T-cell (primary cell): ENCODE data around the gene CSNK2B. TPM values are rescaled to one million over a fixed set of nuclear protein-coding genes. Genes with fewer than 3 reads are reported as not detected.

Source experiments
- ATAC-seq, 4 experiments: fragments of 200-7000 bp in 3 of 4; fragments of 150-1000 bp in 1 of 4; cut with Tn5 transposase; replicated peaks in 1 of 4; 1 replicate in 3 of 4; 2 replicates in 1 of 4; pipeline ENCODE4 v1.10.0; 2021; ENCODE audit warnings: moderate library complexity in 3 of 4, mild to moderate bottlenecking in 2 of 4, moderate number of reproducible peaks in 1 of 4
- CTCF ChIA-PET, 2 donors: fragments of 300-600 bp; sonication (Branson Sonifier 250); formaldehyde crosslinking; loops; one replicate each; lab custom pipeline; 2022; ENCODE audit warnings: antibody characterized with exemption in 2 of 2; lab: Charles Lee
- POLR2A ChIA-PET, 2 donors: fragments of 300-600 bp; sonication (Branson Sonifier 250); formaldehyde crosslinking; loops; one replicate each; lab custom pipeline; 2022; ENCODE audit warnings: antibody characterized with exemption in 2 of 2; lab: Charles Lee
- DNase-seq, 35 experiments: peaks; one replicate each; pipeline versions ENCODE4 v3.0.0 to v3.0.0-alpha.2; 2013 to 2023
- H3K27ac ChIP-seq: one replicate; pipeline ENCODE4 v1.5.1; 2013; ENCODE audit warnings: low read length
- H3K27me3 ChIP-seq, 2 experiments: replicated peaks in 1 of 2; 1 replicate in 1 of 2; 2 replicates in 1 of 2; pipeline versions ENCODE4 v1.6.1 to v1.7.0; 2013; ENCODE audit warnings: low read length in 1 of 2, mixed read lengths in 1 of 2; ENCODE audit not compliant: control insufficient read depth in 2 of 2, insufficient read depth in 2 of 2; ENCODE audit errors: extremely low read depth in 1 of 2
- H3K36me3 ChIP-seq, 2 donors: 1 replicate in 1 of 2; 2 replicates in 1 of 2; pipeline versions ENCODE4 v1.6.1 to v1.7.0; 2013; ENCODE audit warnings: low read length in 1 of 2; ENCODE audit not compliant: control insufficient read depth in 2 of 2, insufficient read depth in 1 of 2; ENCODE audit errors: extremely low read depth in 1 of 2
- H3K4me1 ChIP-seq, 2 experiments: 1 replicate in 1 of 2; 2 replicates in 1 of 2; pipeline versions ENCODE4 v1.6.1 to v1.7.0; 2013; ENCODE audit warnings: low read length in 2 of 2, mixed read lengths in 1 of 2; ENCODE audit not compliant: insufficient read depth in 2 of 2, control insufficient read depth in 1 of 2; ENCODE audit errors: extremely low read depth in 1 of 2
- H3K4me3 ChIP-seq, 2 donors: 1 replicate in 1 of 2; 2 replicates in 1 of 2; pipeline versions ENCODE4 v1.5.1 to v1.7.0; 2013; ENCODE audit warnings: mild to moderate bottlenecking in 2 of 2, low read length in 1 of 2, moderate library complexity in 1 of 2; ENCODE audit not compliant: control insufficient read depth in 1 of 2; ENCODE audit errors: extremely low read depth in 1 of 2
- H3K9me3 ChIP-seq: 2 replicates; pipeline ENCODE4 v1.7.0; 2013
- H3K27ac Mint-ChIP-seq, 2 donors: one replicate each; pipeline ENCODE4 v1.8.0; 2020 to 2021; ENCODE audit warnings: mild to moderate bottlenecking in 2 of 2, mixed read lengths in 2 of 2
- H3K27me3 Mint-ChIP-seq, 2 donors: one replicate each; pipeline ENCODE4 v1.8.0; 2021 to 2022; ENCODE audit warnings: mixed read lengths in 2 of 2
- H3K36me3 Mint-ChIP-seq: one replicate; pipeline ENCODE4 v1.8.0; 2021; ENCODE audit warnings: mixed read lengths
- H3K4me1 Mint-ChIP-seq, 3 donors: one replicate each; pipeline ENCODE4 v1.8.0; 2020 to 2022; ENCODE audit warnings: mixed read lengths in 3 of 3, mild to moderate bottlenecking in 1 of 3
- H3K4me3 Mint-ChIP-seq, 3 donors: one replicate each; pipeline ENCODE4 v1.8.0; 2020 to 2022; ENCODE audit warnings: mild to moderate bottlenecking in 3 of 3, mixed read lengths in 3 of 3, moderate library complexity in 3 of 3
- H3K9me3 Mint-ChIP-seq, 3 donors: one replicate each; pipeline ENCODE4 v1.8.0; 2020 to 2022; ENCODE audit warnings: mixed read lengths in 3 of 3
- WGBS: methylation state at CpG from one replicate; pipeline ENCODE4 v1.1.5; 2013; ENCODE audit warnings: missing lambda C conversion rate; ENCODE audit not compliant: insufficient coverage; 5-methylcytosine and 5-hydroxymethylcytosine counted together
- total RNA-seq, 35 experiments: library from RNA in 6 of 35; stranded (reverse) in 6 of 35; fragments of 120-200 nt in 1 of 35; gene quantifications; one replicate each; pipeline versions ENCODE4 v1.2.1 to v1.2.4 and lab custom pipeline; 2013 to 2026

The CSNK2B gene
- total RNA-seq, 5 donors from 2014 or later (not counting 1 experiment from before 2014, with no cell fraction given) = 98.4 to 129 (median 126) TPM

- no peak overlapping the region for H3K4me3 ChIP-seq
- no peak for ATAC-seq
- Mint-ChIP-seq H3K27me3 (no peaks in the 10 kb centered on the region), H3K36me3 (peaks cover 29% of the 10 kb centered on the region), H3K4me3 (no peak overlapping the region), H3K4me1 (peaks cover 30 to 40% (median 35%) of the 10 kb centered on the region in 3 donors), H3K9me3 (no peaks in the 10 kb centered on the region), H3K27ac (peak overlapping the region; percentile 66 to 74)
- no peak for DNase-seq
- no peak overlapping the region for H3K27ac ChIP-seq
- POLR2A ChIA-PET = interaction anchor here (0.6 kb wide), 2 partner anchors 183 to 318 kb away, joined by 3 to 5 read pairs; no protein-coding TSS in a partner anchor
- H3K9me3 ChIP-seq = no peaks in the 10 kb centered on the region
- peaks cover 23 to 48% of the 10 kb centered on the region in 2 donors for H3K36me3 ChIP-seq
- no CpG with 5 or more reads among the region's 3 CpGs for WGBS
- CTCF ChIA-PET = interaction anchor here in 1 of 2 donors (0.6 kb wide), 1 partner anchor 261 kb away, joined by 3 read pairs; no protein-coding TSS in a partner anchor
- H3K4me1 ChIP-seq = peaks cover 9 to 23% of the 10 kb centered on the region in 2 experiments
- no peaks in the 10 kb centered on the region for H3K27me3 ChIP-seq
These were observed 31.7 kb downstream of the CSNK2B start for GRCh38 chr6:31697555-31697954.

DNA sequence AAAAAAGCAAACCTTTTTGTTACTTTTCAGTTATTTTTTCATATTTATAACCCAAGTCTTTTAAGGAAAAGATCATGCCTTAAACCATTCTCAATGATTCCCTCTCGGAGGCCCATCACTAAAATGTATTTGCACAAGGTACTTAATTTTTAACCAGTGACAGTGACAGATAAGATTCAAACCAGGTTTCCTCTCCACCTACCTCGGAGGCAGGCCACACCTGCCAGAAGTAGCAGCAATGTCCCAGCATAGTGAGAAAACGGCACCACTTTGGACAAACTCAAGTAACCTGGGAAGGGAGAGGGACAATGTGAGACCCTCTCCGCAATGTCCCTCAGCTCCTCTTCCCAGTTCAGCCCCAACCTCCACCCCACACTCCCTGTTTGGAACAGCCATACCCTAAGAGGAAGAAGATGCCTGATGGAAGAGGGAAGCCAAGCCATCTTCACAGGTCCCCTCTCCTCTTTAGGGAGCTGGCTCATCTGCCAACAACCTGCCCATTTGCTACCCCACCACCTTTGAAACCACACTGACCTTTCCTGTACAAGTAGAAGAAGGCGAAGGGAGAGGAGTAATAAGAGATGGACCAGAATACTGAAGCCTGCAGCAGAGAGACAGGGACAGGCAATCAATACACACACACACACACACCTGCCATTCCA is 35.0 kb downstream of the CSNK2B start:
- Mint-ChIP-seq H3K4me3 (peak overlapping the region; percentile 98 to 99 (median 98)), H3K9me3 (no peaks in the 10 kb centered on the region), H3K4me1 (peaks cover 42 to 47% (median 45%) of the 10 kb centered on the region in 3 donors), H3K27ac (peak overlapping the region; percentile 29 to 79), H3K27me3 (no peaks in the 10 kb centered on the region), H3K36me3 (peaks cover 17% of the 10 kb centered on the region)
- Histone ChIP-seq H3K9me3 (no peaks in the 10 kb centered on the region), H3K27me3 (no peaks in the 10 kb centered on the region), H3K4me3 (no peak overlapping the region), H3K4me1 (peaks cover 13 to 32% of the 10 kb centered on the region in 2 experiments), H3K27ac (no peak overlapping the region), H3K36me3 (peaks cover 12 to 22% of the 10 kb centered on the region in 2 donors)
- DNase-seq = no peak
- no peak for ATAC-seq
- ChIA-PET POLR2A (no interaction called here), CTCF (no interaction called here)
- WGBS = no CpG with 5 or more reads among the region's 5 CpGs

- Mint-ChIP-seq H3K36me3 (peaks cover 17% of the 10 kb centered on the region), H3K4me3 (peak overlapping the region; percentile 98 to 99 (median 98))
- POLR2A ChIA-PET = no interaction called here
These were observed 36.0 kb downstream of the CSNK2B start for GRCh38 chr6:31701666-31702404.

GRCh38 chr6:31702405-31702818 is 36.5 kb downstream of the CSNK2B start:
- peaks cover 0 to 2% of the 10 kb centered on the region in 2 experiments for H3K27me3 ChIP-seq
- ATAC-seq (peak in 3 of 4 experiments; percentile 1 to 3 (median 3)), DNase-seq (peak in 2 of 35 experiments; percentile 9 to 14)
- ChIA-PET CTCF (interaction anchor here in 1 of 2 donors (0.7 to 1.2 kb wide), 2 partner anchors 12 to 37 kb away, joined by 3 read pairs; partner anchors contain the start of gene GPANK1), POLR2A (interaction anchor here in 1 of 2 donors (1.3 kb wide), 1 partner anchor 36 kb away, joined by 3 read pairs; no protein-coding TSS in a partner anchor)
- Mint-ChIP-seq H3K27ac (peak overlapping the region; percentile 94 to 98), H3K27me3 (no peaks in the 10 kb centered on the region), H3K36me3 (peaks cover 13% of the 10 kb centered on the region), H3K4me1 (peaks cover 38 to 44% (median 42%) of the 10 kb centered on the region in 3 donors), H3K4me3 (peak overlapping the region; percentile 98 to 99 (median 98)), H3K9me3 (no peaks in the 10 kb centered on the region)
- H3K9me3 ChIP-seq = no peaks in the 10 kb centered on the region
- peaks cover 7 to 13% of the 10 kb centered on the region in 2 donors for H3K36me3 ChIP-seq
- H3K27ac ChIP-seq = peak overlapping the region; percentile 96
- peak overlapping the region; percentile 82 to 99 for H3K4me3 ChIP-seq
- WGBS = 4% methylated on average over 4 of the region's 10 CpGs
- H3K4me1 ChIP-seq = peaks cover 13 to 32% of the 10 kb centered on the region in 2 experiments

More at GRCh38 chr6:31701666-31702404, 36.0 kb downstream of the CSNK2B start:
- H3K36me3 ChIP-seq = peaks cover 8 to 16% of the 10 kb centered on the region in 2 donors
- DNase-seq = no peak
- CTCF ChIA-PET = interaction anchor here in 1 of 2 donors (0.7 kb wide), 1 partner anchor 11 kb away, joined by 3 read pairs; no protein-coding TSS in a partner anchor
- 64% methylated on average over 5 of the region's 7 CpGs for WGBS
- H3K27me3 Mint-ChIP-seq = no peaks in the 10 kb centered on the region
- H3K9me3 ChIP-seq = no peaks in the 10 kb centered on the region
- H3K4me1 Mint-ChIP-seq = peaks cover 42 to 47% (median 45%) of the 10 kb centered on the region in 3 donors
- H3K4me3 ChIP-seq = peak overlapping the region; percentile 82 to 99
- no peak overlapping the region for H3K27ac ChIP-seq
- H3K9me3 Mint-ChIP-seq = no peaks in the 10 kb centered on the region
- peak overlapping the region; percentile 94 to 98 for H3K27ac Mint-ChIP-seq
- ATAC-seq = no peak
- H3K4me1 ChIP-seq = peaks cover 13 to 32% of the 10 kb centered on the region in 2 experiments
- no peaks in the 10 kb centered on the region for H3K27me3 ChIP-seq

DNA sequence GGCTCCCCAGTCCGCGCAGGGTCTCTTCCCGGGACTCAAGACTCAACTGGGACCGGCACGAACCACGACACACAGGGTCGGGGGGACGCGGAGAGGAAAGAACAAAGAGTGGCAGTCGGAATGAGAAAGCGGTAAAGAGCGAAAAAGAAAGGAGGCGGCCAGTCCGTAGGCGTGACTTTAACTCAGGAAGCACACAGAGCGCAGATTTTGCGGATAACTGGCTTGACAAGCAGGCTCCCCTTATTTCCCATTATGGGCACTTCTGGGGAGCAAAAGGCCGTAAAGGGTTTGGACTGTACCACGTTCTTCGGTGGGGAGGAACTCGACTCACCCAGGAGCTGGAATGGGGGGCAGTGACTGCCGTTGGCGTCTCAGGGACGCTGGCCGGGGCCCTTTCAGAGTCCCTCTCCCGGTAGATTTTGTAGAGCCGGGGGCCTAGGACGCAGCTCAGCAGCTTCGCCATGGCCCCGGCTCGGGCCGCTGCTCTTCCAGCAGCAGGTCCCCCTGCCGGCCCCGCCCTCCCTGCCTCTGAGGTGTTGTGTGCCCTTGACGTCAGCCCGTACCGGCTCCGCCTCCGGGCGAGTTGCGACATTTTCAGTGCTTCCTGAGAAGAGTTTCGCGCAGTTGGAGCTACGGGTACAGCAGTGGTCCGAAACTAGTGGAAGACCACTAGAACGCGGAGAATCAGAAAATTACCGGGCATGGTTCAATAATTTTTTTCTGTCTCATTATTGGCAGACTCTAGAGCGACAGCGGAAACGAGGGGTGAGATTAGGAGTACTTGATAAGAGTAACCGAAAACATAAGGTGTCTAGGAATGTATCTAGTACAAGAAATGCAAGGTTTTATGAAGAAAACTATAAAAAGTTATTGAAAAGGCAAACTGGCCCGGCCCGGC is 37.2 kb downstream of the CSNK2B start, which contains the start of gene ABHD16A:
ABHD16A (minus strand) TSS at position 506 of the 898 bp plus-strand sequence; CDS start at position 463, 43 bp downstream.
- ChIA-PET CTCF (interaction anchor here (0.6 to 1.2 kb wide), 5 partner anchors 12 to 1142 kb away, joined by 3 read pairs; partner anchors contain the start of genes GPANK1 (in 1 of the 2) and NEU1 (in 1 of the 2)), POLR2A (interaction anchor here in 1 of 2 donors (0.6 to 1.3 kb wide), 3 partner anchors 35 to 160 kb away, joined by 3 to 10 read pairs (median 3); partner anchors contain the start of genes BAG6 and NEU1)
- Mint-ChIP-seq H3K27ac (peak within 1 kb of the TSS; percentile 94 to 98), H3K36me3 (peaks cover 6% of the 10 kb centered on the region), H3K27me3 (no peaks in the 10 kb centered on the region), H3K4me3 (peak within 1 kb of the TSS; percentile 98 to 99 (median 98)), H3K9me3 (no peaks in the 10 kb centered on the region), H3K4me1 (peaks cover 32 to 37% (median 35%) of the 10 kb centered on the region in 3 donors)
- Histone ChIP-seq H3K36me3 (peaks cover 7 to 8% of the 10 kb centered on the region in 2 donors), H3K9me3 (no peaks in the 10 kb centered on the region), H3K27me3 (peaks cover 0 to 4% of the 10 kb centered on the region in 2 experiments), H3K4me3 (peak within 1 kb of the TSS; percentile 82 to 99), H3K4me1 (peaks cover 13 to 32% of the 10 kb centered on the region in 2 experiments), H3K27ac (peak within 1 kb of the TSS; percentile 96)
- DNase-seq (peak; percentile 95 to 100 (median 98)), ATAC-seq (peak; percentile 94 to 95 (median 95))
- under 1% methylated on average over 50 of the region's 54 CpGs for WGBS
